ENCODE measurements around the gene TRIM29.

TRIM29 gene

GRCh38 chr11:120178561-120179056 lies 40.7 kb upstream of the TRIM29 start:
- no peak for DNase-seq (ENCODE audit: low read depth)
- H3K4me3 ChIP-seq (ENCODE audit: low read length): no peak overlapping the region
- no peak for TF ChIP-seq CTCF (IDR thresholded peaks at IDR 0.05; ENCODE audit: insufficient read depth, low read depth, low read length, missing control alignments)

GRCh38 chr11:120174866-120175265 lies 37.0 kb upstream of the TRIM29 start:
- H3K4me3 ChIP-seq (ENCODE audit: low read length): no peak overlapping the region
- no peak for DNase-seq (ENCODE audit: low read depth)
- no peak for TF ChIP-seq CTCF (IDR thresholded peaks at IDR 0.05; ENCODE audit: insufficient read depth, low read depth, low read length, missing control alignments)

- no peak for DNase-seq (ENCODE audit: low read depth)
- TF ChIP-seq CTCF (IDR thresholded peaks at IDR 0.05; ENCODE audit: insufficient read depth, low read depth, low read length, missing control alignments): no peak
- H3K4me3 ChIP-seq (ENCODE audit: low read length): no peak overlapping the region
Observed at GRCh38 chr11:120173807-120174206, 35.9 kb upstream of the TRIM29 start.

- DNase-seq (ENCODE audit: low read depth): no peak
- no peak for TF ChIP-seq CTCF (IDR thresholded peaks at IDR 0.05; ENCODE audit: insufficient read depth, low read depth, low read length, missing control alignments)
- no peak overlapping the region for H3K4me3 ChIP-seq (ENCODE audit: low read length)
Observed at GRCh38 chr11:120173019-120173705, 35.2 kb upstream of the TRIM29 start.

- DNase-seq (ENCODE audit: low read depth): peak; percentile 70
- no peak overlapping the region for H3K4me3 ChIP-seq (ENCODE audit: low read length)
- TF ChIP-seq CTCF (IDR thresholded peaks at IDR 0.05; ENCODE audit: insufficient read depth, low read depth, low read length, missing control alignments): peak; percentile 88
Observed at GRCh38 chr11:120172054-120172911, 34.4 kb upstream of the TRIM29 start.

- no peak for DNase-seq (ENCODE audit: low read depth)
- TF ChIP-seq CTCF (IDR thresholded peaks at IDR 0.05; ENCODE audit: insufficient read depth, low read depth, low read length, missing control alignments): no peak
- H3K4me3 ChIP-seq (ENCODE audit: low read length): no peak overlapping the region
Observed at GRCh38 chr11:120170741-120171261, 32.9 kb upstream of the TRIM29 start.
